Measurements from ENCODE around the gene FRMPD3.

DNA sequence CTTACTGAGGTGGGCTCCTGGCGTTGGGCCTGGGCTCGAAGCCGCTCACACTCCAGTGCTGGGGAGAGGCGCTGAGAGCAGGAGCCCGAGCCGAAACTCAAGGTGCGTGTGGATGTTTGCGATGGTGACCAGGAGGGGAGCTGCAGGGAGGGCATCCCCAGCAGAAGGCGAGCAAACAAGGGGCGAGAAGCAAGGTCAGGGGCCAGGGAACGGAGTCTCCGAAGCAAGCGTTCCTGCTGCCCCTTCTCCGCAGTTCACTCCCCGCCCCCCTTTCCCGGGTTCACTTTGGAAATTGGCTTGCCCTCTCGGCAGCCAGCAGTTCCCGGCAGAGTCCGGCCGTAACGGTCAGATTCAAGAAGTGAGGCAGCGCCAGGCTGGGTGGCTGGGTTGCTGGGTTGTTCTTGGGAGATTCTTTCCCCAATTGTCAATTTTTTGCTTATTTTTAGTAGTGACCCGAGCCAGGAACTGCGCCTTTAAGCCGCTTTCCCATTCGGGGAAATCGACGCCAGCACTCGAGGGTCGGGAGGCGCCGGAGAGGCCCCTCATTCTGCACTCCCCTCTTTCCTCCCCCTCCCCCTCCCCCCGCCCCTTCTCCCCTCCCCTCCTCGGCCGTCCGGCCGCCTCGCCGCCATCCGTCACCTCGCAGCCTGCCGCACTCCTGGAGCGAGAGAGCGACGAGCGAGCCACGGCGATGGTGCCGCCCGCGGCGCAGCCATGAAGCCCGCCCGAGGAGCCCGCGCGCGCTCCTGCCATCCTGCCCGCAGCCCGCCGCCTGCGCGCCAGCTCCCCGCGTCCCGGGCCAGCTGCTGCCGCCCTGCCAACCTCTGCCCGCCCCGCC lies at the start of gene FRMPD3:
- no peak for TF ChIP-seq GATA2 (IDR thresholded peaks at IDR 0.05; ENCODE audit: low read depth, low read length)
- TF ChIP-seq GATA3 (IDR thresholded peaks at IDR 0.05; ENCODE audit: low read depth, low read length), result no peak

Data from SH-SY5Y (cell line).